ENCODE results near the gene SCN4A.
"Not testable (repeated sequence)": the region's sequence is repeated elsewhere in the genome, so short reads cannot be mapped to it uniquely, and the experiment has no call there.

Gene SCN4A

GRCh38 chr17:63983320-63983719, 10.6 kb upstream of the SCN4A start:
- no peaks in the 10 kb centered on the region for H3K9me2 ChIP-seq (ENCODE audit: low read depth, low read length)
- no peaks in the 10 kb centered on the region for H4K20me1 ChIP-seq (ENCODE audit: insufficient read depth, low read length)
- H2AFZ ChIP-seq (ENCODE audit: low read length) = no peak overlapping the region
- H3K79me2 ChIP-seq (ENCODE audit: insufficient read depth, low read length) = no peaks in the 10 kb centered on the region
- peaks cover 14% of the 10 kb centered on the region for H3K9me3 ChIP-seq (ENCODE audit: low read length)
- H3K36me3 ChIP-seq (ENCODE audit: insufficient read depth, low read length) = no peaks in the 10 kb centered on the region
- no peak for TF ChIP-seq EZH2 (IDR thresholded peaks at IDR 0.05; ENCODE audit: borderline replicate concordance, low read length)
- TF ChIP-seq CTCF (IDR thresholded peaks at IDR 0.05; ENCODE audit: low read length) = no peak
- H3K27me3 ChIP-seq (ENCODE audit: insufficient read depth, low read length) = peaks cover 4% of the 10 kb centered on the region; the same call in 1 of the 2 replicates
- no peak overlapping the region for H3K27ac ChIP-seq (ENCODE audit: low read depth, low read length, poor library complexity, severe bottlenecking)
- no peaks in the 10 kb centered on the region for H3F3A ChIP-seq (ENCODE audit: insufficient read depth, low read length)
- no peak overlapping the region for H3K9ac ChIP-seq (ENCODE audit: low read length)
- no peak overlapping the region for H3K4me2 ChIP-seq (ENCODE audit: low read length)
- H3K4me3 ChIP-seq (ENCODE audit: low read depth, low read length, poor library complexity, severe bottlenecking) = no peak overlapping the region
- H3K4me1 ChIP-seq (ENCODE audit: insufficient read depth, low read length, severe bottlenecking) = no peaks in the 10 kb centered on the region

- not testable (repeated sequence) for H3K9ac ChIP-seq (ENCODE audit: low read length)
These were observed 9.9 kb upstream of the SCN4A start for GRCh38 chr17:63982641-63983040.

GRCh38 chr17:63978272-63979200, 5.8 kb upstream of the SCN4A start:
- Histone ChIP-seq H3F3A (ENCODE audit: insufficient read depth, low read length) (no peaks in the 10 kb centered on the region), H2AFZ (ENCODE audit: low read length) (no peak overlapping the region)

More at GRCh38 chr17:63982641-63983040, 9.9 kb upstream of the SCN4A start:
- H4K20me1 ChIP-seq (ENCODE audit: insufficient read depth, low read length); H3K4me3 ChIP-seq (ENCODE audit: low read depth, low read length, poor library complexity, severe bottlenecking); H3K4me2 ChIP-seq (ENCODE audit: low read length); H3K79me2 ChIP-seq (ENCODE audit: insufficient read depth, low read length); H3K27me3 ChIP-seq (ENCODE audit: insufficient read depth, low read length); H3K27ac ChIP-seq (ENCODE audit: low read depth, low read length, poor library complexity, severe bottlenecking); H2AFZ ChIP-seq (ENCODE audit: low read length); H3K9me2 ChIP-seq (ENCODE audit: low read depth, low read length); H3K4me1 ChIP-seq (ENCODE audit: insufficient read depth, low read length, severe bottlenecking); H3K36me3 ChIP-seq (ENCODE audit: insufficient read depth, low read length); H3F3A ChIP-seq (ENCODE audit: insufficient read depth, low read length): not testable (repeated sequence)
- peaks cover 14% of the 10 kb centered on the region for H3K9me3 ChIP-seq (ENCODE audit: low read length)

More at GRCh38 chr17:63978272-63979200, 5.8 kb upstream of the SCN4A start:
- Histone ChIP-seq H4K20me1 (ENCODE audit: insufficient read depth, low read length) (no peaks in the 10 kb centered on the region), H3K4me3 (ENCODE audit: low read depth, low read length, poor library complexity, severe bottlenecking) (no peak overlapping the region), H3K9ac (ENCODE audit: low read length) (no peak overlapping the region), H3K36me3 (ENCODE audit: insufficient read depth, low read length) (no peaks in the 10 kb centered on the region), H3K9me3 (ENCODE audit: low read length) (peaks cover 14% of the 10 kb centered on the region), H3K4me1 (ENCODE audit: insufficient read depth, low read length, severe bottlenecking) (no peaks in the 10 kb centered on the region), H3K27me3 (ENCODE audit: insufficient read depth, low read length) (peaks cover 9% of the 10 kb centered on the region; the same call in 1 of the 2 replicates), H3K9me2 (ENCODE audit: low read depth, low read length) (no peaks in the 10 kb centered on the region), H3K27ac (ENCODE audit: low read depth, low read length, poor library complexity, severe bottlenecking) (no peak overlapping the region), H3K4me2 (ENCODE audit: low read length) (no peak overlapping the region), H3K79me2 (ENCODE audit: insufficient read depth, low read length) (no peaks in the 10 kb centered on the region)
- TF ChIP-seq CTCF (IDR thresholded peaks at IDR 0.05; ENCODE audit: low read length) (no peak), EZH2 (IDR thresholded peaks at IDR 0.05; ENCODE audit: borderline replicate concordance, low read length) (no peak)

Data from OCI-LY1 (cell line).